HT1080 (cell line): ENCODE data around the gene R3HDM1. TPM values are rescaled to one million over a fixed set of nuclear protein-coding genes. Genes with fewer than 3 reads are reported as not detected.
"Not testable (repeated sequence)": the region's sequence is repeated elsewhere in the genome, so short reads cannot be mapped to it uniquely, and the experiment has no call there.

Experiments used
- DNase-seq: peaks from one replicate; pipeline ENCODE4 v3.0.0-alpha.2; 2015; ENCODE audit warnings: low read depth
- total RNA-seq: library from RNA; depleted of rRNA; stranded (reverse); fragments of >200 nt; shearing (Covaris generic); gene quantifications from 2 replicates; pipeline ENCODE4 v1.2.3, GENCODE V29; 2014

The R3HDM1 gene
- total RNA-seq, 1 experiment from 2014 or later: 12.4 TPM

DNA sequence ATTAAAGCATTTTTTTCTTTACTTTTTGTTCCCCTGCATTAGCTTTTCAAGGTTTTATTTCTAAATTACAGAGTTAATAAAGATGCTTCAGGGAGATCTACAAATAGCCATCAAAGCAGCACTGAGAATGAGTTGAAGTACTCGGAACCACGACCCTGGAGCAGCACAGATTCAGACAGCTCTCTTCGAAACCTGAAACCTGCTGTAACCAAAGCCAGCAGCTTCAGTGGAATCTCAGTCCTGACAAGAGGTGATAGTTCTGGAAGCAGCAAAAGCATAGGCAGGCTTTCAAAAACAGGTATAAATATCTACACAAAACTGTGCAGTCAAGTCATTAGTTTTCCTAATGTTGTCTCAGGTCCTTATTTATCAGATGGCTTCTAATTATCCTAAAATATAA, 107.5 kb downstream of the R3HDM1 start:
- DNase-seq: no peak

- DNase-seq: no peak
Measured at GRCh38 chr2:135641156-135642068, 110.1 kb downstream of the R3HDM1 start.

GRCh38 chr2:135647836-135648579, 116.7 kb downstream of the R3HDM1 start:
- no peak for DNase-seq

DNA sequence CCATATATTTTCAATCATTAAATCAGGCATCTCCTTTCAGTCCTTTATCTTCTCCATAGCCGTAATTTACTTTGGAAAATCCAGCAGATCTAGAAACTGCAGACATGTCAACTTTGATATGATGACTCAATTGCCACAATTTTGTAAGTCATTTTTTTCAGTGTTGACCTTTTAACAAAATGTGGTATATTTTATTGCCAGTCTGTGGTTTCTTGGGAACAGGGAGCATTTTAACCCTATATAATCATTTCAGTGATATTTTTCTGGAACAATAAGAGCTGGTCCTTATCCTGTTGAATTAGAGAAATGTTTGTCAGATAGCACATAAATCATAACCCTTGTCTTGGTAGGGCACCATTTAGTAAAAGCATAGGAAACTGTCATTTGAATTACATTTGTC, 119.4 kb downstream of the R3HDM1 start:
- DNase-seq: peak; percentile 27

DNA sequence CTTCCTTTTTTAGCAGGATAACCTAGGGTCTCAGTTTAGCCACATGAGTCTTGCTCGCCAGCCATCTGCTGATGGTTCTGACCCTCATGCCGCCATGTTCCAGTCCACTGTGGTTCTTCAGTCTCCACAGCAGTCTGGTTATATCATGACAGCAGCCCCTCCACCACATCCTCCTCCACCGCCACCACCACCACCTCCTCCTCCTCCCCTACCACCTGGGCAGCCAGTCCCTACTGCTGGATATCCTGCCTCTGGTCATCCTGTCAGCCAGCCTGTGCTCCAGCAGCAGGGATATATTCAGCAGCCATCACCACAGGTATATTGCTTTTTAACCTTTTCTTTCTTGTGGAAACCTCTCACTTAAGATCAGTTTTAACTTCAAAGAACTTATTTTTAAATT, 120.4 kb downstream of the R3HDM1 start:
- DNase-seq: no peak

GRCh38 chr2:135654239-135654638, 123.0 kb downstream of the R3HDM1 start:
- DNase-seq: not testable (repeated sequence)

DNA sequence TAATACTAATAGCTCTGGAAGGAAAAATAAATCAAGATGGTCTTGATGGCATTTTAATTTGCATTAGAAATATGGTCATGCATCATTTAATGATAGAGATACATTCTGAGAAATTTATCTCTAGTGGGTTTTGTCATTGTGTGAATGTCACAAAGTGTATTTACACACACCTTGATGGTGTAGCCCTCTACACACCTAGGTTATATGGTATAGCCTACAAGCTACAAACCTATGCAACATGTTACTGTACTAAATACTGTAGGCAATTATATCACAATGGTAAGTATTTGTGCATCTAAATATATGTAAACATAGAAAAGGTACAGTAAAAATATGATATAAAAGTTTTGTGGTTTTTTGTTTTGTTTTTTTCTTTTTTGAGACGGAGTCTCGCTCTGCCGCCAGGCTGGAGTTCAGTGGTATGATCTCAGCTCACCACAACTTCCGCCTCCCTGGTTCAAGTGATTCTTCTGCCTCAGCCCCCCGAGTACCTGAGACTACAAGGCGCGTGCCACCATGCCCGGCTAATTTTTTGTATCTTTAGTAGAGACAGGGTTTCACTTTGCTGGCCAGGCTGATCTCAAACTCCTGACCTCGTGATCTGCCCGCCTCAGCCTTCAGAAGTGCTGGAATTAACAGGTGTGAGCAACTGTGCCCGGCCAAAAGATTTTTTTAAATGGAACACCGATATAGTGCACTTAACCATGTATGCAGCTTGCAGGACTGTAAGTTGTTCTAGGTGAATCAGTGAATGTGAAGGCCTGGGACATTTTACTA, 126.7 kb downstream of the R3HDM1 start:
- DNase-seq: no peak

- no peak for DNase-seq
Measured at GRCh38 chr2:135662088-135662487, 130.8 kb downstream of the R3HDM1 start.

- no peak for DNase-seq
Measured at GRCh38 chr2:135663148-135663700, 131.9 kb downstream of the R3HDM1 start.

DNA sequence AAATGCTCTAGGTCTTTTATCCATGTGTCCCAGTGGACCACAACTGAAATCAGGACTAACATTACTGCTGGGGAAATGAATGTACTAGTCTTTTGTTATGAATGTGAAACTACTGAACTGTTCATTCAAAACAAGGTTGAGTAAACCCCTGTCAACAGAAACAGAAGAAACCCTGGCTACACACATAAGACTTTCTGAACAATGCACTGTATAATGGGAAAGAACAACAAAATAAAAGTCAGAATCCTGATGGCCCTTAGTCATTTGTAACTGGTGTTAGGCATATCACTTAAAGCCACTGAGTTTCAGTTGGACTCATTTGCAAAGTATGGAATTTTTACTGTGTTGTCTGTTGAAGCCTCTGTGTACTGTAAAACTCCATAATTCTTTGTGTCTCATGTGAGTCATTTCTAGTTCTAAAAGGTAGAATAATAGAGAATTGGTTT, 133.4 kb downstream of the R3HDM1 start:
- DNase-seq: peak; percentile 16

DNA sequence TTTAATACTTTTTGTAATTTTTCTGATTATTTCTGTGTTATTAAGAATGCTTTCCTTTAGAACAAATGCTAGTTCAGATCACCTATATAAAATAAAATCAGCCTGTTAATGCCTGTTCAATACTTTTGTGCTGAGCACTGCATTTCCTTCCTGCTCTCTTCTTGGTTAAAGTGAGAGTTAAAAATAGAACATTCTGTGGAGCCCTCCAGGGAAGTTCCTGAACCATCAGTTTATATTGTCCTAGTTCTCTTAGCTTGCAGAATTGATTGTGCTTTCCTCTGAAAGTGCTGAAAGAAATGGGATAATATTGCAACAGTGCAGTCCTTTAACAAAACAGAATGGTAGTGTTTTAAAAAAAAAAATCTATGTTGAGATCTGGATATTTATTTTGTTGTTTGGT, 135.8 kb downstream of the R3HDM1 start:
- no peak for DNase-seq

DNA sequence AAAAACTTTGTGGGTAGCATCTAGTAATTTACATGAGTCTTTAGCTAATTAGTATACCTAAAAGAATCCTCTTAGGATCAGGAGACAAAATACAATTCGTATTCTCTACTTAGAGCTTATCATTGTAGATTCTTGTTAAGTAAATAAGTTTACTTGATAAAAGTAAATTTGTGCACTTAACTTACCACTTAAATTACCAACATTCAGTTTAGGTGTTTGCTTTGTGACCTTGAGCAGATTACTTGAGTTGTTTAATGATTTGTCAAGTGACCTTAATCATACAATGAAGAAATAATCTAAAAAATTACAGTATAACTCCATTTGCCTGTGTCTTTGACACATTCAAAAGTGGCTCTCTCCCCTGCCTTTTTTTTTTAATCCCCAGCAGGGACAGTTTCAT, 143.2 kb downstream of the R3HDM1 start:
- no peak for DNase-seq

DNA sequence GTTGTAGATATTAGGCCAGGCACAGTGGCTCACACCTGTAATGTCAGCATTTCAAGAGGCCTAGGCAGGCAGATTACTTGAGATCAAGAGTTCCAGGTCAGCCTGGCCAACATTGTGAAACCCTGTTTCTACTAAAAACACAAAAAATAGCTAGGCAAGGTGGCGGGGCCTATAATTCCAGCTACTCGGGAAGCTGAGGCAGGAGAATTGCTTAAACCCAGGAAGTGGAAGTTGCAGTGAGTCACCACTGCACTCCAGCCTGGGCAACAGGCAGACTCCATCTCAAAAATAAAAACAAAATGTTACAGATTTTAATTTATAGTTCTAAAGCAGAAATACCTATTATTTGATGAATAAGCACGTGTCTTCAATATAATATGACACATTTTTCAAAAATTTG, 144.7 kb downstream of the R3HDM1 start:
- DNase-seq: peak; percentile 29

- DNase-seq: no peak
Measured at GRCh38 chr2:135679125-135679524, 147.8 kb downstream of the R3HDM1 start.

DNA sequence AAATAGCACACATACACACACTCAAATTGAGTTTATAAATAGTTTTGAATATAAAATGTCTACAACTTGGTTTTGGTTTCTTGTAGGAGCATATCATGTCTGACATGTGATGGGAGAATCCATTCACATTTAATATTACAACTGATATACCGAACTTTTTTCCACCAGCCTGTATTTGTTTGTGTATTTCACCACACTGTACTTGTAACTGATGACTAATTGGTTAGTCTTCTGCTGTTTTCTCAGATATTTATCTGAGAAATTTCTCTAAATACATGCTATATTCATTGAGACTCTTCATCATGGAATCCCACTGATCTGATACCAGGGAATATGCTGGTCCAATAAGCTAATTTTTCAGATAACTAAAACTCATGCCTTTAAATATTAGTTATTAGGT, 154.1 kb downstream of the R3HDM1 start:
- DNase-seq: no peak

GRCh38 chr2:135688978-135689377, 157.7 kb downstream of the R3HDM1 start:
- DNase-seq: no peak

- DNase-seq: no peak
Measured at GRCh38 chr2:135689679-135690078, 158.4 kb downstream of the R3HDM1 start.

- DNase-seq: no peak
Measured at GRCh38 chr2:135694711-135695110, 163.4 kb downstream of the R3HDM1 start.

GRCh38 chr2:135698838-135699237, 167.6 kb downstream of the R3HDM1 start:
- no peak for DNase-seq

DNA sequence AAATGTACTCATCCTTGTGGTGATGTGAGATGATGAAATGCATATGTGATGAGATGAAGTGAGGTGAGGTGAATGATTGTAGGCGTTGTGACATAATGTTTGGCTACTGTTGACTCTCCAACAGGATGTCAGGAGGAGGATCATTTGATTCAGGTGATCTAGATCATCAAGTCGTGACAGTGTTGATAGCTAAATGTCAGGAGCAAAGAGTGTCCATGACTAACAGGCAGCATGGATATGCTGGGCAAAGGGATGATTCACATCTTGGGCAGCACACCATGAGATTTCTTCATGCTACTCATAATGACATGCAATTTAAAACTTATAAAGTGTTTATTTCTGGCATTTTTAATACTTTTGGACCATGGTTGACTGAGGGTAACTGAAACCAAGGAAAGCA, 170.2 kb downstream of the R3HDM1 start:
- peak; percentile 39 for DNase-seq

- no peak for DNase-seq
Measured at GRCh38 chr2:135703300-135703699, 172.0 kb downstream of the R3HDM1 start.
